ENCODE results near the gene SLC25A34.

SLC25A34 gene

GRCh38 chr1:15738416-15739113 is 2.5 kb downstream of the SLC25A34 start:
- no peak overlapping the region for H3K27ac ChIP-seq (replicated peaks)
- TF ChIP-seq CTCF (IDR thresholded peaks at IDR 0.05; ENCODE audit: insufficient read depth, low read length): no peak
- no peak for TF ChIP-seq GABPA (IDR thresholded peaks at IDR 0.05; ENCODE audit: low read depth)
- TF ChIP-seq SPI1 (IDR thresholded peaks at IDR 0.05; ENCODE audit: borderline replicate concordance, low read depth): no peak
- TF ChIP-seq REST (IDR thresholded peaks at IDR 0.05; ENCODE audit: insufficient replicate concordance, low read depth): no peak
- TF ChIP-seq POLR2AphosphoS5 (IDR thresholded peaks at IDR 0.05; ENCODE audit: low read depth): no peak
- H3K27me3 ChIP-seq (ENCODE audit: insufficient read depth, poor library complexity, severe bottlenecking): no peaks in the 10 kb centered on the region
- DNase-seq (ENCODE audit: low read depth in 1 of 2, low spot score in 1 of 2): no peak
- no peak overlapping the region for H3K4me3 ChIP-seq (replicated peaks; ENCODE audit: insufficient read depth, low read length)

- Histone ChIP-seq H3K27me3 (ENCODE audit: insufficient read depth, poor library complexity, severe bottlenecking) (no peaks in the 10 kb centered on the region), H3K27ac (replicated peaks) (no peak overlapping the region), H3K4me3 (replicated peaks; ENCODE audit: insufficient read depth, low read length) (no peak overlapping the region)
- no peak for DNase-seq (ENCODE audit: low read depth in 1 of 2, low spot score in 1 of 2)
- TF ChIP-seq REST (IDR thresholded peaks at IDR 0.05; ENCODE audit: insufficient replicate concordance, low read depth) (no peak), GABPA (IDR thresholded peaks at IDR 0.05; ENCODE audit: low read depth) (no peak), POLR2AphosphoS5 (IDR thresholded peaks at IDR 0.05; ENCODE audit: low read depth) (no peak), CTCF (IDR thresholded peaks at IDR 0.05; ENCODE audit: insufficient read depth, low read length) (no peak), SPI1 (IDR thresholded peaks at IDR 0.05; ENCODE audit: borderline replicate concordance, low read depth) (no peak)
These were observed 3.2 kb downstream of the SLC25A34 start for GRCh38 chr1:15739259-15739658.

- no peaks in the 10 kb centered on the region for H3K27me3 ChIP-seq (ENCODE audit: insufficient read depth, poor library complexity, severe bottlenecking)
- TF ChIP-seq POLR2AphosphoS5 (IDR thresholded peaks at IDR 0.05; ENCODE audit: low read depth) (no peak), SPI1 (IDR thresholded peaks at IDR 0.05; ENCODE audit: borderline replicate concordance, low read depth) (no peak), CTCF (IDR thresholded peaks at IDR 0.05; ENCODE audit: insufficient read depth, low read length) (no peak), REST (IDR thresholded peaks at IDR 0.05; ENCODE audit: insufficient replicate concordance, low read depth) (no peak), GABPA (IDR thresholded peaks at IDR 0.05; ENCODE audit: low read depth) (no peak)
- no peak overlapping the region for H3K27ac ChIP-seq (replicated peaks)
- H3K4me3 ChIP-seq (replicated peaks; ENCODE audit: insufficient read depth, low read length): no peak overlapping the region
- no peak for DNase-seq (ENCODE audit: low read depth in 1 of 2, low spot score in 1 of 2)
These were observed 3.7 kb downstream of the SLC25A34 start for GRCh38 chr1:15739745-15740144.

Measured in HL-60 (cell line).